CD4-positive, alpha-beta memory T cell (primary cell): ENCODE data around the gene COL23A1. TPM values are rescaled to one million over a fixed set of nuclear protein-coding genes. Genes with fewer than 3 reads are reported as not detected.

ENCODE experiments used
- CTCF ChIA-PET: fragments of 350-600 bp; sonication (Branson Sonifier 250); formaldehyde crosslinking; loops from one replicate; lab custom pipeline; 2021; ENCODE audit warnings: inconsistent platforms; ENCODE audit not compliant: partially characterized antibody; lab: Charles Lee
- POLR2A ChIA-PET: fragments of 350-600 bp; sonication (Branson Sonifier 250); formaldehyde crosslinking; loops from one replicate; lab custom pipeline; 2021; ENCODE audit not compliant: partially characterized antibody; lab: Charles Lee
- DNase-seq, 5 donors: peaks; one replicate each; pipeline versions ENCODE4 v3.0.0 to v3.0.0-alpha.2; 2020 to 2022; ENCODE audit warnings: mixed read lengths in 1 of 5
- H3K27ac ChIP-seq: one replicate; pipeline ENCODE4 v1.7.0; 2013; ENCODE audit warnings: low read depth, low read length
- H3K27me3 ChIP-seq: 2 replicates; pipeline ENCODE4 v1.7.0; 2013; ENCODE audit warnings: mild to moderate bottlenecking, low read length, moderate library complexity; ENCODE audit not compliant: insufficient read depth
- H3K36me3 ChIP-seq: 2 replicates; pipeline ENCODE4 v1.7.0; 2013; ENCODE audit warnings: mild to moderate bottlenecking, low read length, moderate library complexity; ENCODE audit not compliant: insufficient read depth
- H3K4me1 ChIP-seq: 2 replicates; pipeline ENCODE4 v1.7.0; 2013; ENCODE audit warnings: mild to moderate bottlenecking, low read length, moderate library complexity; ENCODE audit not compliant: insufficient read depth
- H3K4me3 ChIP-seq, 2 donors: one replicate each; pipeline ENCODE4 v1.7.0; 2013; ENCODE audit warnings: low read length in 2 of 2, mild to moderate bottlenecking in 1 of 2
- H3K9me3 ChIP-seq, 2 donors: one replicate each; pipeline ENCODE4 v1.7.0; 2013; ENCODE audit warnings: low read length in 2 of 2, control low read depth in 1 of 2; ENCODE audit not compliant: control insufficient read depth in 1 of 2
- H3K27ac Mint-ChIP-seq, 7 donors: one replicate each; pipeline ENCODE4 v1.8.0; 2020 to 2021; ENCODE audit warnings: mixed read lengths in 7 of 7, mild to moderate bottlenecking in 6 of 7, inconsistent platforms in 3 of 7, moderate library complexity in 3 of 7
- H3K27me3 Mint-ChIP-seq, 2 donors: one replicate each; pipeline ENCODE4 v1.8.0; 2020 to 2021; ENCODE audit warnings: mixed read lengths in 2 of 2
- H3K36me3 Mint-ChIP-seq, 2 donors: one replicate each; pipeline ENCODE4 v1.8.0; 2020 to 2021; ENCODE audit warnings: mixed read lengths in 2 of 2, inconsistent platforms in 1 of 2, mild to moderate bottlenecking in 1 of 2
- H3K4me1 Mint-ChIP-seq, 4 donors: one replicate each; pipeline ENCODE4 v1.8.0; 2020 to 2021; ENCODE audit warnings: mixed read lengths in 4 of 4, mild to moderate bottlenecking in 1 of 4
- H3K4me3 Mint-ChIP-seq, 8 donors: one replicate each; pipeline ENCODE4 v1.8.0; 2020 to 2021; ENCODE audit warnings: mixed read lengths in 8 of 8, mild to moderate bottlenecking in 7 of 8, moderate library complexity in 6 of 8, inconsistent platforms in 3 of 8
- H3K9me3 Mint-ChIP-seq, 8 donors: one replicate each; pipeline ENCODE4 v1.8.0; 2020 to 2021; ENCODE audit warnings: mixed read lengths in 8 of 8, mild to moderate bottlenecking in 5 of 8, inconsistent platforms in 3 of 8, moderate library complexity in 1 of 8
- intact Hi-C: fragments of 100-400 bp; cut with micrococcal nuclease; formaldehyde crosslinking; loops from one replicate; pipeline ENCODE4 v1.15.1; 2023
- polyA plus RNA-seq, 2 donors: library from polyadenylated mRNA; unstranded; fragments of 300-500 nt; fragmentation: Illumina TruSeq; gene quantifications; one replicate each; pipeline ENCODE4 v1.2.3, GENCODE V29; 2021
- total RNA-seq, 2 experiments: library from RNA; stranded (reverse); gene quantifications; one replicate each; pipeline ENCODE4 v1.2.3, GENCODE V29; 2021

The COL23A1 gene
- total and polyA plus RNA-seq, 4 experiments from 2014 or later, result 0.17 to 0.25 TPM; not detected in 2

GRCh38 chr5:178193251-178193809 is 396.9 kb downstream of the COL23A1 start:
- Mint-ChIP-seq H3K36me3 (no peaks in the 10 kb centered on the region), H3K4me3 (peak overlapping the region in 5 of 8 donors; percentile 26 to 63 (median 55)), H3K9me3 (no peaks in the 10 kb centered on the region), H3K27ac (peak overlapping the region in 2 of 7 donors; percentile 52 to 72), H3K27me3 (peaks cover 9 to 15% of the 10 kb centered on the region in 2 donors), H3K4me1 (peaks cover 7 to 23% (median 15%) of the 10 kb centered on the region in 4 donors)
- CTCF ChIA-PET, result no interaction called here
- H3K27ac ChIP-seq, result no peak overlapping the region
- no peaks in the 10 kb centered on the region for H3K36me3 ChIP-seq
- POLR2A ChIA-PET, result interaction anchor here (0.9 kb wide), 1 partner anchor 14 kb away, joined by 3 read pairs; no protein-coding TSS in a partner anchor
- H3K4me3 ChIP-seq, result no peak overlapping the region
- H3K9me3 ChIP-seq, result no peaks in the 10 kb centered on the region
- no peak for DNase-seq
- intact Hi-C loops, result no loop called here
- peaks cover 5% of the 10 kb centered on the region for H3K27me3 ChIP-seq
- H3K4me1 ChIP-seq, result peaks cover 5% of the 10 kb centered on the region

DNA sequence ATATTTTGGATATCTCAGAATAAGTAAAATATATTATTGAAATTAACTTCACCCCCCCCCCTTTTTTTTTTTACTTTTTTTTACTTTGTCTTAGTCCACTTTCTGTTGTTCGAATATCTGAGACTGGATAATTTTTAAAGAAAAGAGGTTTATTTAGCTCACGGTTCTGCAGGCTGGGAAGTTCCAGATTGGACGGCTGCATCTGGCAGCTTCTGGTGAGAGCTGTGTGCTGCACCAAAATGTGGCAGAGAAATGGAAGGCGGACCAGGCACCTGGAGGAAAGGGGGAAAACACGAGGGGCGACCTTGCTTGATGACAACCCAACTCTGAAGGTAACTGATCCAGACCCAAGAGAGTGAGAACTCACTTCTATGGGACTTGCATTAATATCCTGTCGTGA is 397.4 kb downstream of the COL23A1 start:
- POLR2A ChIA-PET, result interaction anchor here (0.9 kb wide), 1 partner anchor 14 kb away, joined by 3 read pairs; no protein-coding TSS in a partner anchor
- peaks cover 5% of the 10 kb centered on the region for H3K4me1 ChIP-seq
- Mint-ChIP-seq H3K36me3 (no peaks in the 10 kb centered on the region), H3K27ac (no peak overlapping the region), H3K4me3 (peak overlapping the region in 1 of 8 donors; percentile 14), H3K4me1 (peaks cover 7 to 23% (median 15%) of the 10 kb centered on the region in 4 donors), H3K9me3 (no peaks in the 10 kb centered on the region), H3K27me3 (peaks cover 9 to 16% of the 10 kb centered on the region in 2 donors)
- peaks cover 5% of the 10 kb centered on the region for H3K27me3 ChIP-seq
- H3K9me3 ChIP-seq, result no peaks in the 10 kb centered on the region
- H3K4me3 ChIP-seq, result no peak overlapping the region
- no peaks in the 10 kb centered on the region for H3K36me3 ChIP-seq
- DNase-seq, result no peak
- intact Hi-C loops, result no loop called here
- CTCF ChIA-PET, result no interaction called here
- no peak overlapping the region for H3K27ac ChIP-seq

DNA sequence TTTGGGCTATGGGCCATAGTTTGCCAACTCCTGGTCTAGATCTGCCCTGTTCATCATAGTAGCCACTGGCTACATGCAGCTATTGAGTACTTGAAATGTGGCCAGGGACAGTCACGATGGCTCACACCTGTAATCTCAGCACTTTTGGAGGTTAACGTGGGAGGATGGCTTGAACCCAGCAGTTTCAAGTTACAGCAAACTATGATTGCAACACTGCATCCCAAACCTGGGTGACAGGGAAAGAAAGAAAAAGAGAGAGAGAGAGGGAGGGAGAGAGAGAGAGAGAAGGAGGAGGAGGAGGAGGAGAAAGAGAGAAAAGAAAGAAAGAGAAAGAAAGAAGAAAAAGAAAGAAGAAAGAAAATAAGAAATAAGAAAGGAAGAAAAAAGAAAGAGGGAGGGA is 397.9 kb downstream of the COL23A1 start:
- peaks cover 9 to 16% of the 10 kb centered on the region in 2 donors for H3K27me3 Mint-ChIP-seq
- no peak overlapping the region for H3K27ac Mint-ChIP-seq
- H3K36me3 Mint-ChIP-seq, result no peaks in the 10 kb centered on the region
- Histone ChIP-seq H3K4me3 (no peak overlapping the region), H3K4me1 (peaks cover 5% of the 10 kb centered on the region), H3K27me3 (peaks cover 5% of the 10 kb centered on the region), H3K27ac (no peak overlapping the region), H3K9me3 (no peaks in the 10 kb centered on the region), H3K36me3 (no peaks in the 10 kb centered on the region)
- no peaks in the 10 kb centered on the region for H3K9me3 Mint-ChIP-seq
- no peak overlapping the region for H3K4me3 Mint-ChIP-seq
- intact Hi-C loops, result no loop called here
- no peak for DNase-seq
- ChIA-PET CTCF (no interaction called here), POLR2A (no interaction called here)
- peaks cover 7 to 23% (median 15%) of the 10 kb centered on the region in 4 donors for H3K4me1 Mint-ChIP-seq

DNA sequence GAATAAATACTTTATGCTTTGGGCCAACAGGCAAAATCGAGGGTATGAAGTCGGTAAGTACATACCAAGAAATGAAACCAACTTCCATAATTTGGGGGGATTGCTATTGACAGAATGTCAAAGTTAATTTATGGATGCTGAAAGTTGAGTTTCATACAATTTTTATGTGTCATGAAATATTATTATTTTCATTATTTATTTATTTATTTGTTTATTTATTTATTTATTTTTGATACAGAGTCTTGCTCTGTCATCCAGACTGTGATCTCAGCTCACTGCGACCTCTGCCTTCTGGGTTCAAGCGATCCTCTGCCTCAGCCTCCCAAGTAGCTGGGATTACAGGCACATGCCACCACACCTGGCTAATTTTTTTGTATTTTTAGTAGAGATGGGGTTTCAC is 398.5 kb downstream of the COL23A1 start:
- no peak overlapping the region for H3K4me3 Mint-ChIP-seq
- peaks cover 7 to 23% (median 15%) of the 10 kb centered on the region in 4 donors for H3K4me1 Mint-ChIP-seq

GRCh38 chr5:178189433-178189832 is 400.8 kb downstream of the COL23A1 start:
- Mint-ChIP-seq H3K27ac (no peak overlapping the region), H3K4me1 (peaks cover 5 to 20% (median 13%) of the 10 kb centered on the region in 4 donors), H3K9me3 (peaks cover 0 to 2% (median 0%) of the 10 kb centered on the region in 8 donors), H3K36me3 (no peaks in the 10 kb centered on the region), H3K4me3 (no peak overlapping the region), H3K27me3 (peaks cover 9 to 11% of the 10 kb centered on the region in 2 donors)
- peaks cover 5% of the 10 kb centered on the region for H3K4me1 ChIP-seq
- no peaks in the 10 kb centered on the region for H3K36me3 ChIP-seq
- DNase-seq, result no peak
- POLR2A ChIA-PET, result no interaction called here
- peaks cover 5% of the 10 kb centered on the region for H3K27me3 ChIP-seq
- no peak overlapping the region for H3K4me3 ChIP-seq
- CTCF ChIA-PET, result no interaction called here
- intact Hi-C loops, result no loop called here
- H3K9me3 ChIP-seq, result no peaks in the 10 kb centered on the region
- no peak overlapping the region for H3K27ac ChIP-seq

More for the DNA sequence above, 398.5 kb downstream of the COL23A1 start:
- intact Hi-C loops, result no loop called here
- H3K9me3 Mint-ChIP-seq, result peaks cover 0 to 2% (median 0%) of the 10 kb centered on the region in 8 donors
- ChIA-PET CTCF (no interaction called here), POLR2A (no interaction called here)
- peaks cover 9 to 16% of the 10 kb centered on the region in 2 donors for H3K27me3 Mint-ChIP-seq
- H3K27me3 ChIP-seq, result peaks cover 5% of the 10 kb centered on the region
- no peak overlapping the region for H3K4me3 ChIP-seq
- no peaks in the 10 kb centered on the region for H3K36me3 ChIP-seq
- H3K27ac Mint-ChIP-seq, result no peak overlapping the region
- H3K27ac ChIP-seq, result no peak overlapping the region
- peaks cover 5% of the 10 kb centered on the region for H3K4me1 ChIP-seq
- H3K9me3 ChIP-seq, result no peaks in the 10 kb centered on the region
- DNase-seq, result no peak
- no peaks in the 10 kb centered on the region for H3K36me3 Mint-ChIP-seq

Other genes with a start within 250 kb of the COL23A1 start
- 100 to 1,000 TPM; 121 to 125 TPM for gene CLK4, start 36.7 kb upstream of the COL23A1 start, total RNA-seq
- gene CLK4, start 36.7 kb upstream of the COL23A1 start, polyA plus RNA-seq, result 10 to 100 TPM; 11.8 to 22.4 TPM
- gene ZNF354A, start 140.3 kb upstream of the COL23A1 start, total RNA-seq, result 10 to 100 TPM; 20.3 to 20.7 TPM
- 10 to 100 TPM; 15.4 to 16.5 TPM for gene ZNF354A, start 140.3 kb upstream of the COL23A1 start, polyA plus RNA-seq